Measurements from ENCODE around the gene ATAD5.

- TF ChIP-seq CTCF (conservative IDR thresholded peaks at IDR 0.05) (no peak), ZFX (IDR thresholded peaks at IDR 0.05) (no peak)
Measured at GRCh38 chr17:30823421-30823820, 8.3 kb upstream of the ATAD5 start.

All from C4-2B (cell line).